KMS-11 (cell line): ENCODE data around the gene SLC12A6.

Experiments
- H2AFZ ChIP-seq: fragments of 200-600 bp; sonication (generic); 2 replicates; pipeline ENCODE4 v1.6.1; 2016; ENCODE audit warnings: antibody characterized with exemption, mixed run types, low read depth
- H3K27ac ChIP-seq: fragments of 200-600 bp; sonication (generic); 2 replicates; pipeline ENCODE4 v1.6.1; 2016; ENCODE audit warnings: mild to moderate bottlenecking, mixed run types
- H3K27me3 ChIP-seq: fragments of 200-600 bp; sonication (generic); 2 replicates; pipeline ENCODE4 v1.6.1; 2017; ENCODE audit warnings: mild to moderate bottlenecking, low read depth, mixed run types, moderate library complexity; ENCODE audit not compliant: insufficient read depth
- H3K36me3 ChIP-seq: fragments of 200-600 bp; sonication (generic); 2 replicates; pipeline ENCODE4 v1.6.1; 2017; ENCODE audit warnings: mild to moderate bottlenecking, mixed run types; ENCODE audit not compliant: insufficient read depth
- H3K4me1 ChIP-seq: fragments of 200-600 bp; sonication (generic); 2 replicates; pipeline ENCODE4 v1.6.1; 2016; ENCODE audit warnings: mild to moderate bottlenecking, low read depth, mixed run types; ENCODE audit not compliant: poor library complexity, severe bottlenecking
- H3K4me2 ChIP-seq: fragments of 200-600 bp; sonication (generic); 2 replicates; pipeline ENCODE4 v1.7.0; 2016; ENCODE audit warnings: mild to moderate bottlenecking, mixed run types
- H3K4me3 ChIP-seq: fragments of 200-600 bp; sonication (generic); IDR thresholded peaks from 2 replicates; pipeline ENCODE4 v1.6.1; 2017; ENCODE audit warnings: low read depth, low read length, mixed read lengths; ENCODE audit not compliant: insufficient read depth
- H3K79me2 ChIP-seq: fragments of 200-600 bp; sonication (generic); 2 replicates; pipeline ENCODE4 v1.6.1; 2016; ENCODE audit warnings: low read depth, mixed run types; ENCODE audit not compliant: insufficient read depth
- H3K9ac ChIP-seq: fragments of 200-600 bp; sonication (generic); 2 replicates; pipeline ENCODE4 v1.6.1; 2016; ENCODE audit warnings: mild to moderate bottlenecking, mixed run types
- H4K20me1 ChIP-seq: fragments of 200-600 bp; sonication (generic); 2 replicates; pipeline ENCODE4 v1.6.1; 2016; ENCODE audit warnings: mild to moderate bottlenecking, mixed run types; ENCODE audit not compliant: insufficient read depth
- TF ChIP-seq, protein P1 (sequence below): fragments of 200-600 bp; sonication (generic); conservative IDR thresholded peaks from 2 replicates; pipeline ENCODE4 v1.6.1; 2017; ENCODE audit warnings: low read depth, mild to moderate bottlenecking, antibody characterized with exemption, low read length, moderate library complexity, mixed read lengths

The SLC12A6 gene

DNA sequence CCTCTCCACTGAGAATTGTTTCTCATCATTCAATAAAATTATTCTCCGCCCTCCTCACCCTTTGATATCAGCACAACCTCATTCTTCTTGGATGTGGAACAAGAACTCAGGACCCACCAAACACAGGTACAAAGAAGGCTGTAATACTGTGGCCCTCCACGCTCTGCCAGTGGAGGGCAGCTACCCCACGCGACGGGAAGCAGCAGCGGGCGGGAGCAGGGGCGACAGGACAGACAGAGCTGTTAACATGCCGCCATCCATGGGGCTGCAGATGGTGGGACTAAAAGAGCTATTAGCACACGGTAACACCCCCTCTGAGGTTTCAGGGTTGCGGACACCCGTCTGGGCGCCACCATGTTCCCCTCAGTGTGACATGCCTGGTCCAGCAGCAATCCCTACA lies 75.2 kb downstream of the SLC12A6 start:
- no peak overlapping the region for H2AFZ ChIP-seq
- H4K20me1 ChIP-seq, result no peaks in the 10 kb centered on the region
- TF ChIP-seq, protein P1, sequence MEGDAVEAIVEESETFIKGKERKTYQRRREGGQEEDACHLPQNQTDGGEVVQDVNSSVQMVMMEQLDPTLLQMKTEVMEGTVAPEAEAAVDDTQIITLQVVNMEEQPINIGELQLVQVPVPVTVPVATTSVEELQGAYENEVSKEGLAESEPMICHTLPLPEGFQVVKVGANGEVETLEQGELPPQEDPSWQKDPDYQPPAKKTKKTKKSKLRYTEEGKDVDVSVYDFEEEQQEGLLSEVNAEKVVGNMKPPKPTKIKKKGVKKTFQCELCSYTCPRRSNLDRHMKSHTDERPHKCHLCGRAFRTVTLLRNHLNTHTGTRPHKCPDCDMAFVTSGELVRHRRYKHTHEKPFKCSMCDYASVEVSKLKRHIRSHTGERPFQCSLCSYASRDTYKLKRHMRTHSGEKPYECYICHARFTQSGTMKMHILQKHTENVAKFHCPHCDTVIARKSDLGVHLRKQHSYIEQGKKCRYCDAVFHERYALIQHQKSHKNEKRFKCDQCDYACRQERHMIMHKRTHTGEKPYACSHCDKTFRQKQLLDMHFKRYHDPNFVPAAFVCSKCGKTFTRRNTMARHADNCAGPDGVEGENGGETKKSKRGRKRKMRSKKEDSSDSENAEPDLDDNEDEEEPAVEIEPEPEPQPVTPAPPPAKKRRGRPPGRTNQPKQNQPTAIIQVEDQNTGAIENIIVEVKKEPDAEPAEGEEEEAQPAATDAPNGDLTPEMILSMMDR, result no peak
- no peak overlapping the region for H3K27ac ChIP-seq
- no peaks in the 10 kb centered on the region; the same call in 1 of the 2 replicates for H3K36me3 ChIP-seq
- no peak overlapping the region for H3K9ac ChIP-seq
- no peaks in the 10 kb centered on the region for H3K27me3 ChIP-seq
- no peaks in the 10 kb centered on the region for H3K4me1 ChIP-seq
- H3K79me2 ChIP-seq, result no peaks in the 10 kb centered on the region
- no peak overlapping the region for H3K4me3 ChIP-seq
- H3K4me2 ChIP-seq, result no peak overlapping the region

DNA sequence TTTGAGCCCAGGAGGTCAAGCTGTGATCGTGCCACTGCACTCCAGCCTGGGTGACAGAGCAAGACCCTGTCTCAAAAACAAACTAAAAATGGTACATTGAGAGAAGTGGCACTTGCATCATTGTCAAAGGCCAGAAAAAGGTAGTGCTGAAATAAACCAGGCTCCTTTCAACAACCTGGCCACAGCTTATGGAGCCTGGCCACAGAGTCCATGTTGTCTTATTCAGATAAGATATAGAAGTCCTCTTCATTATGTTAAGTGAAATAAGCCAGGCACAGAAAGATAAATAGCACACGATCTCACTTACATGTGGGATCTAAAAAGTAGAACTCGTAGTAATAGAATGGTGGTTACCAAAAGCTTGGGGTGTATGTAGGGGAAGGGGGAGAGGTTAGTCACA lies 78.0 kb downstream of the SLC12A6 start:
- Histone ChIP-seq H3K9ac (no peak overlapping the region), H3K27ac (no peak overlapping the region), H3K27me3 (no peaks in the 10 kb centered on the region), H3K36me3 (no peaks in the 10 kb centered on the region), H3K4me3 (no peak overlapping the region), H3K4me2 (no peak overlapping the region), H2AFZ (no peak overlapping the region), H4K20me1 (no peaks in the 10 kb centered on the region), H3K79me2 (no peaks in the 10 kb centered on the region), H3K4me1 (no peaks in the 10 kb centered on the region)
- TF ChIP-seq, protein P1, result no peak

DNA sequence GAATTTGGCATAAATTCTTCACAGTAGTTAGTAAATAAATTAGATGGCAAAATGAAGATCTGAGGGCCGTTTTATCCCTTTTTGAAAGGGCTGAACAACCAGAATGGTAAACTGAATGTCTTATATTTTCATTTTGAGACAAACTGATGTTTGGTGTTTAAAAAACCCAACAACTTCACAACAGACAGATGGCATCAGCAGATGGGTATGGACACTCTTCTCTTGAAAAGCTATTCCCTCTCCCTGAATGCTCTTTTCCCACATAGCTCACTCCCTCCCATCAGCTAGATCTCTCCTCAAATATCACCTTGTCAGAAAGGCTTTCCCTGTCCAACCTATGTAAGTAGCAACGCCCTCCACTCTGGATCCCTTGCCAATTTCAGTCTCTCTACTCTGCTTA lies 79.4 kb downstream of the SLC12A6 start:
- H3K36me3 ChIP-seq, result no peaks in the 10 kb centered on the region
- no peaks in the 10 kb centered on the region for H4K20me1 ChIP-seq
- H3K4me1 ChIP-seq, result no peaks in the 10 kb centered on the region
- no peaks in the 10 kb centered on the region for H3K27me3 ChIP-seq
- no peak overlapping the region for H3K9ac ChIP-seq
- no peaks in the 10 kb centered on the region for H3K79me2 ChIP-seq
- no peak overlapping the region for H3K27ac ChIP-seq
- no peak overlapping the region for H3K4me2 ChIP-seq
- TF ChIP-seq, protein P1, result no peak
- H2AFZ ChIP-seq, result no peak overlapping the region
- H3K4me3 ChIP-seq, result no peak overlapping the region

GRCh38 chr15:34252545-34252944 lies 85.0 kb downstream of the SLC12A6 start:
- Histone ChIP-seq H3K4me2 (no peak overlapping the region), H3K36me3 (no peaks in the 10 kb centered on the region), H3K27ac (no peak overlapping the region)

More at GRCh38 chr15:34252545-34252944, 85.0 kb downstream of the SLC12A6 start:
- Histone ChIP-seq H3K4me1 (peaks cover 4% of the 10 kb centered on the region), H3K9ac (no peak overlapping the region), H3K4me3 (no peak overlapping the region), H4K20me1 (no peaks in the 10 kb centered on the region), H2AFZ (no peak overlapping the region), H3K27me3 (no peaks in the 10 kb centered on the region), H3K79me2 (no peaks in the 10 kb centered on the region)
- TF ChIP-seq, protein P1, result no peak
